AG09319 (cell line): ENCODE measurements around the gene SLTM.
"Not testable (repeated sequence)": the region's sequence is repeated elsewhere in the genome, so short reads cannot be mapped to it uniquely, and the experiment has no call there.

Source experiments
- DNase-seq: peaks from one replicate; pipeline ENCODE4 v3.0.0-alpha.2; 2010; ENCODE audit warnings: low read depth; ENCODE audit errors: extremely low read depth
- TF ChIP-seq, protein P1 (sequence below): IDR thresholded peaks from 2 replicates; pipeline ENCODE4 v1.5.1; 2011; ENCODE audit warnings: low read depth, mild to moderate bottlenecking, inconsistent platforms, low read length, moderate library complexity

SLTM gene

GRCh38 chr15:58873267-58873666, 60.2 kb downstream of the SLTM start:
- DNase-seq: peak; percentile 24
- TF ChIP-seq, protein P1, sequence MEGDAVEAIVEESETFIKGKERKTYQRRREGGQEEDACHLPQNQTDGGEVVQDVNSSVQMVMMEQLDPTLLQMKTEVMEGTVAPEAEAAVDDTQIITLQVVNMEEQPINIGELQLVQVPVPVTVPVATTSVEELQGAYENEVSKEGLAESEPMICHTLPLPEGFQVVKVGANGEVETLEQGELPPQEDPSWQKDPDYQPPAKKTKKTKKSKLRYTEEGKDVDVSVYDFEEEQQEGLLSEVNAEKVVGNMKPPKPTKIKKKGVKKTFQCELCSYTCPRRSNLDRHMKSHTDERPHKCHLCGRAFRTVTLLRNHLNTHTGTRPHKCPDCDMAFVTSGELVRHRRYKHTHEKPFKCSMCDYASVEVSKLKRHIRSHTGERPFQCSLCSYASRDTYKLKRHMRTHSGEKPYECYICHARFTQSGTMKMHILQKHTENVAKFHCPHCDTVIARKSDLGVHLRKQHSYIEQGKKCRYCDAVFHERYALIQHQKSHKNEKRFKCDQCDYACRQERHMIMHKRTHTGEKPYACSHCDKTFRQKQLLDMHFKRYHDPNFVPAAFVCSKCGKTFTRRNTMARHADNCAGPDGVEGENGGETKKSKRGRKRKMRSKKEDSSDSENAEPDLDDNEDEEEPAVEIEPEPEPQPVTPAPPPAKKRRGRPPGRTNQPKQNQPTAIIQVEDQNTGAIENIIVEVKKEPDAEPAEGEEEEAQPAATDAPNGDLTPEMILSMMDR: no peak

DNA sequence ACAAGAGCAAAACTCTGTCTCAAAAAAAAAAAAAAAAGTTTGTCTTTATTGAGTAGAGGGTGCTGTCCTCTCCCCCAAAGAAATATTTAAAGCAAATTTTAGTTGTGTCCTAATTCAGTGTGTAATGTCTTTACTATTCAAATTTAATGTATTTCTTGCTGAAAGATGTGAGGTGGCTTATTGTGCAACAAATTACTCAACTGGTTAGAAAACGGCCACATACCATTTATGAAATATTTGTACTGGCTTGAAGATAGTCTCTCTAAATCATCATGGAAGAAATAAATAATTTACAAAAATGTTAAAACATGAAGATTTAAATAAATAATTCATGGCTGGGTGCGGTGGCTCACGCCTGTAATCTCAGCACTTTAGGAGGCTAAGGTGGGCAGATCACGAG, 63.0 kb downstream of the SLTM start:
- TF ChIP-seq, protein P1: no peak
- DNase-seq: no peak

DNA sequence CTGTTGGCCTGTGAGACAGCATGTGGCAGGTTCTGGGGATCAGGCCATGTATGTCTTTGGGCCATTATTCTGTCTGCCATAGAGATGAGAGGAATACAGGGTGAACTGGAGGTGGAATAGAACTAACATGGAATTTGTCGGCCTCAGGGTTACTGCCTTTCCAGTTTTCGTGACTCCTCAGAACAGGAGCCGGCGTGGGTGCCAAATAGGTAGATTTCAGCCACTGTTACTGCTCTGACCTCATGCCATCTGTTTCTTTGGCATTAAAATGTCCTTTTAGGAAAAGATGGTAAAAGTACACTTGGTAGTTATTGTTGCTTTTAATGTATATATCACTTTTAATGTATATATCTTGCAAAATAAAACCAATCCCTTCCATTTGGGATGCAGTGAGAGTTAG, 65.6 kb downstream of the SLTM start:
- DNase-seq: no peak
- TF ChIP-seq, protein P1: no peak

DNA sequence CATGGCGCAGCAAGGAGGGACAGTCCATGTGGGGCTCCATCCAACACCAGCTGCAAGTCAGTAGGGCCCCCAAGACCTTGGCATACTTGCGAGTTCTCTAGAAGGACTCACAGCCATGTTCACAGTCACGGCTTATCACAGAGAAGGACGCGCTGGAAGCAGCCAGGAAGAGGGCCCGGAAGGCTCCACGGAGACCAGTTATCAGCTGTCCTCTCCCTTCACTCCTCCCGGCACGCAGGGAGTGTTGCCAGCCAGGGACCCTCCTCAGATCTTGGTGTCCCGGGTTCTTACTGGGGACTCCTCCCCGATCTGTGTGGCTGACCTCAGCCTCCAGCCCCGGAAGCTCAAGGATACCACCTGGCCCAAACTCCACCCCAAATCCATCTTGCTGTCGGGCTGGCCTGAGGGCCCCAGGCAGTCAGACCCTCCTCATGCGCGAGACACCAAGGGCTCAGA, 68.0 kb downstream of the SLTM start:
- TF ChIP-seq, protein P1: no peak
- DNase-seq: no peak

GRCh38 chr15:58864602-58865424, 68.7 kb downstream of the SLTM start:
- TF ChIP-seq, protein P1: no peak
- no peak for DNase-seq

GRCh38 chr15:58862326-58862725, 71.2 kb downstream of the SLTM start:
- TF ChIP-seq, protein P1: no peak
- no peak for DNase-seq

- not testable (repeated sequence) for DNase-seq
Measured at GRCh38 chr15:58856621-58857020, 76.9 kb downstream of the SLTM start.

GRCh38 chr15:58856086-58856485, 77.4 kb downstream of the SLTM start:
- TF ChIP-seq, protein P1: no peak
- no peak for DNase-seq
